HG02610 (cell line): Measurements from ENCODE around the gene CDT1.

Experiments used
- ATAC-seq: cut with Tn5 transposase; IDR thresholded peaks from one replicate; pipeline ENCODE4 v1.9.1; 2021; ENCODE audit warnings: mild to moderate bottlenecking, moderate library complexity; ENCODE audit not compliant: unreplicated experiment

The CDT1 gene

GRCh38 chr16:88803264-88803987, at the start of gene CDT1:
TSS of gene CDT1 (plus strand) at chr16:88803789. CDS start at chr16:88803832, 43 bp downstream.
- peak; percentile 37 for ATAC-seq

GRCh38 chr16:88754109-88754911, 49.3 kb upstream of the CDT1 start:
- ATAC-seq = no peak

GRCh38 chr16:88754912-88755744, 48.5 kb upstream of the CDT1 start:
- no peak for ATAC-seq

GRCh38 chr16:88755745-88756443, 47.7 kb upstream of the CDT1 start:
- ATAC-seq = no peak

GRCh38 chr16:88758227-88758943, 45.2 kb upstream of the CDT1 start:
- no peak for ATAC-seq

- no peak for ATAC-seq
These were observed 44.7 kb upstream of the CDT1 start for GRCh38 chr16:88758944-88759244.

- no peak for ATAC-seq
These were observed 44.2 kb upstream of the CDT1 start for GRCh38 chr16:88759245-88759975.

GRCh38 chr16:88759976-88760350, 43.6 kb upstream of the CDT1 start:
- ATAC-seq = no peak

GRCh38 chr16:88760424-88761142, 43.0 kb upstream of the CDT1 start:
- ATAC-seq = no peak

GRCh38 chr16:88761143-88761534, 42.5 kb upstream of the CDT1 start:
- ATAC-seq = no peak

GRCh38 chr16:88761830-88762229, 41.8 kb upstream of the CDT1 start:
- ATAC-seq = no peak

GRCh38 chr16:88762258-88762870, 41.2 kb upstream of the CDT1 start:
- no peak for ATAC-seq

- no peak for ATAC-seq
These were observed 40.6 kb upstream of the CDT1 start for GRCh38 chr16:88762941-88763340.

- no peak for ATAC-seq
These were observed 40.0 kb upstream of the CDT1 start for GRCh38 chr16:88763502-88764053.

GRCh38 chr16:88764080-88764479, 39.5 kb upstream of the CDT1 start:
- no peak for ATAC-seq

GRCh38 chr16:88764913-88765349, 38.7 kb upstream of the CDT1 start:
- ATAC-seq = no peak

GRCh38 chr16:88766975-88767374, 36.6 kb upstream of the CDT1 start:
- ATAC-seq = no peak

GRCh38 chr16:88767546-88768070, 36.0 kb upstream of the CDT1 start:
- no peak for ATAC-seq
